Measurements from ENCODE around the gene DIPK1B.

DIPK1B gene

DNA sequence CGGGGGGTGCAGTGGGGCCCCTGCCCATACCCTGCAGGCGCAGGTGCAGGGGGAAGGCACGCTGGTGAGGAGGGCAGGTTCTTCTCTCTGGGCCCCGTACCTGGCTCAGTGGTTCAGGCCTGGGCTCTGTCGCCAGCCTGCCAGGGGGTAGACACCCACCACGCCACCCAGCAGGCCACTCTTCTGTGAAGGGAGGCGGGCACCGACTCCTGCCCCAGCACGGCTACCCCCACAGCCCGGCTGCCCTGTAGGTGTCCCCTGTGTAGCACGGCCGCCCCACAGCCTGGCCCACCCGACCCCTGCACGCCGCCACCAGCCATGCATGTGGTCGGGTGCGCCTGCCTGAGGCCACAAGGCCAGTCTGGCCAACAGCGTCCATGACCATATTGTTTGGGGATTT lies 34.2 kb downstream of the DIPK1B start:
- Histone ChIP-seq H4K12ac (ENCODE audit: low read depth, low read length) (no peak overlapping the region), H4K8ac (ENCODE audit: low read depth, low read length) (no peak overlapping the region), H2BK12ac (ENCODE audit: low read length) (no peak overlapping the region), H3K4ac (ENCODE audit: low read depth, low read length) (no peak overlapping the region), H2BK5ac (ENCODE audit: low read depth, low read length, poor library complexity) (no peak overlapping the region), H2AK5ac (ENCODE audit: low read length) (no peak overlapping the region), H3K14ac (ENCODE audit: low read length) (no peak overlapping the region), H2AFZ (ENCODE audit: insufficient read depth, low read length, poor library complexity) (no peak overlapping the region), H3K18ac (ENCODE audit: low read length) (no peak overlapping the region), H3K27me3 (ENCODE audit: insufficient read depth, low read length) (no peaks in the 10 kb centered on the region), H3K9me3 (ENCODE audit: insufficient read depth, low read depth, low read length) (no peaks in the 10 kb centered on the region), H2BK120ac (ENCODE audit: insufficient read depth, low read length, poor library complexity) (no peak overlapping the region), H3K79me2 (ENCODE audit: control insufficient read depth, insufficient read depth, low read length, poor library complexity) (no peaks in the 10 kb centered on the region), H3K4me2 (ENCODE audit: low read length) (no peak overlapping the region), H3K27ac (ENCODE audit: low read depth, low read length) (no peak overlapping the region), H3K4me1 (ENCODE audit: control insufficient read depth in 1 of 2, insufficient read depth in 2 of 2, low read length in 2 of 2) (no peaks in the 10 kb centered on the region), H3K23ac (ENCODE audit: low read length) (no peak overlapping the region), H3K79me1 (ENCODE audit: low read length) (no peaks in the 10 kb centered on the region), H3K9ac (ENCODE audit: low read length) (no peak overlapping the region), H4K91ac (ENCODE audit: low read depth, low read length) (no peak overlapping the region), H3K4me3 (ENCODE audit: low read depth, low read length) (no peak overlapping the region), H3K36me3 (ENCODE audit: control insufficient read depth in 1 of 2, insufficient read depth in 2 of 2, low read length in 2 of 2) (no peaks in the 10 kb centered on the region)
- DNase-seq: no peak
- no CpG with 5 or more reads among the region's 18 CpGs for WGBS (ENCODE audit: extremely low coverage, insufficient coverage, insufficient read length)

GRCh38 chr9:136747161-136748060 lies 35.0 kb downstream of the DIPK1B start:
- Histone ChIP-seq H3K9ac (ENCODE audit: low read length) (no peak overlapping the region), H3K4me2 (ENCODE audit: low read length) (no peak overlapping the region), H2BK120ac (ENCODE audit: insufficient read depth, low read length, poor library complexity) (no peak overlapping the region), H3K4ac (ENCODE audit: low read depth, low read length) (no peak overlapping the region), H4K12ac (ENCODE audit: low read depth, low read length) (no peak overlapping the region), H3K4me3 (ENCODE audit: low read depth, low read length) (no peak overlapping the region), H3K27ac (ENCODE audit: low read depth, low read length) (no peak overlapping the region), H3K18ac (ENCODE audit: low read length) (no peak overlapping the region), H3K27me3 (ENCODE audit: insufficient read depth, low read length) (no peaks in the 10 kb centered on the region), H2AFZ (ENCODE audit: insufficient read depth, low read length, poor library complexity) (no peak overlapping the region), H3K4me1 (ENCODE audit: control insufficient read depth in 1 of 2, insufficient read depth in 2 of 2, low read length in 2 of 2) (no peaks in the 10 kb centered on the region), H4K8ac (ENCODE audit: low read depth, low read length) (no peak overlapping the region), H3K36me3 (ENCODE audit: control insufficient read depth in 1 of 2, insufficient read depth in 2 of 2, low read length in 2 of 2) (no peaks in the 10 kb centered on the region), H3K79me1 (ENCODE audit: low read length) (no peaks in the 10 kb centered on the region), H4K91ac (ENCODE audit: low read depth, low read length) (no peak overlapping the region), H2BK5ac (ENCODE audit: low read depth, low read length, poor library complexity) (no peak overlapping the region), H3K79me2 (ENCODE audit: control insufficient read depth, insufficient read depth, low read length, poor library complexity) (no peaks in the 10 kb centered on the region), H2AK5ac (ENCODE audit: low read length) (no peak overlapping the region), H3K23ac (ENCODE audit: low read length) (no peak overlapping the region), H3K9me3 (ENCODE audit: insufficient read depth, low read depth, low read length) (no peaks in the 10 kb centered on the region), H2BK12ac (ENCODE audit: low read length) (no peak overlapping the region), H3K14ac (ENCODE audit: low read length) (no peak overlapping the region)
- no CpG with 5 or more reads among the region's 22 CpGs for WGBS (ENCODE audit: extremely low coverage, insufficient coverage, insufficient read length)
- DNase-seq: no peak

- no peak within 1 kb of the TSS for H3K23ac ChIP-seq (ENCODE audit: low read length)
These were observed 35.8 kb downstream of the DIPK1B start, which contains the start of gene LCN6 for GRCh38 chr9:136748201-136748600. Gene LCN6, minus strand, starts transcription at chr9:136748525. Its CDS starts 42 bp downstream, at chr9:136748483.

GRCh38 chr9:136748666-136749611 lies 36.6 kb downstream of the DIPK1B start:
- Histone ChIP-seq H2BK5ac (ENCODE audit: low read depth, low read length, poor library complexity) (no peak overlapping the region), H3K79me1 (ENCODE audit: low read length) (no peaks in the 10 kb centered on the region), H3K27me3 (ENCODE audit: insufficient read depth, low read length) (no peaks in the 10 kb centered on the region), H2AFZ (ENCODE audit: insufficient read depth, low read length, poor library complexity) (no peak overlapping the region), H3K4ac (ENCODE audit: low read depth, low read length) (no peak overlapping the region), H3K4me3 (ENCODE audit: low read depth, low read length) (no peak overlapping the region), H3K4me2 (ENCODE audit: low read length) (no peak overlapping the region), H3K23ac (ENCODE audit: low read length) (no peak overlapping the region), H2BK120ac (ENCODE audit: insufficient read depth, low read length, poor library complexity) (no peak overlapping the region), H3K14ac (ENCODE audit: low read length) (no peak overlapping the region), H3K27ac (ENCODE audit: low read depth, low read length) (no peak overlapping the region), H3K9ac (ENCODE audit: low read length) (no peak overlapping the region), H3K36me3 (ENCODE audit: control insufficient read depth in 1 of 2, insufficient read depth in 2 of 2, low read length in 2 of 2) (no peaks in the 10 kb centered on the region), H4K91ac (ENCODE audit: low read depth, low read length) (no peak overlapping the region), H3K4me1 (ENCODE audit: control insufficient read depth in 1 of 2, insufficient read depth in 2 of 2, low read length in 2 of 2) (no peaks in the 10 kb centered on the region), H2AK5ac (ENCODE audit: low read length) (no peak overlapping the region), H4K12ac (ENCODE audit: low read depth, low read length) (no peak overlapping the region), H3K79me2 (ENCODE audit: control insufficient read depth, insufficient read depth, low read length, poor library complexity) (no peaks in the 10 kb centered on the region), H3K9me3 (ENCODE audit: insufficient read depth, low read depth, low read length) (peaks cover 2% of the 10 kb centered on the region), H4K8ac (ENCODE audit: low read depth, low read length) (no peak overlapping the region), H2BK12ac (ENCODE audit: low read length) (no peak overlapping the region), H3K18ac (ENCODE audit: low read length) (no peak overlapping the region)
- no peak for DNase-seq
- no CpG with 5 or more reads among the region's 21 CpGs for WGBS (ENCODE audit: extremely low coverage, insufficient coverage, insufficient read length)

More at GRCh38 chr9:136748201-136748600, 35.8 kb downstream of the DIPK1B start, which contains the start of gene LCN6:
- Histone ChIP-seq H3K18ac (ENCODE audit: low read length) (no peak within 1 kb of the TSS), H2BK12ac (ENCODE audit: low read length) (no peak within 1 kb of the TSS), H4K91ac (ENCODE audit: low read depth, low read length) (no peak within 1 kb of the TSS), H3K9ac (ENCODE audit: low read length) (no peak within 1 kb of the TSS), H3K27ac (ENCODE audit: low read depth, low read length) (no peak within 1 kb of the TSS), H3K4me2 (ENCODE audit: low read length) (no peak within 1 kb of the TSS), H3K27me3 (ENCODE audit: insufficient read depth, low read length) (no peaks in the 10 kb centered on the region), H3K9me3 (ENCODE audit: insufficient read depth, low read depth, low read length) (no peaks in the 10 kb centered on the region), H2BK5ac (ENCODE audit: low read depth, low read length, poor library complexity) (no peak within 1 kb of the TSS), H2AK5ac (ENCODE audit: low read length) (no peak within 1 kb of the TSS), H4K8ac (ENCODE audit: low read depth, low read length) (no peak within 1 kb of the TSS), H3K4ac (ENCODE audit: low read depth, low read length) (no peak within 1 kb of the TSS), H3K14ac (ENCODE audit: low read length) (no peak within 1 kb of the TSS), H2BK120ac (ENCODE audit: insufficient read depth, low read length, poor library complexity) (no peak within 1 kb of the TSS), H3K36me3 (ENCODE audit: control insufficient read depth in 1 of 2, insufficient read depth in 2 of 2, low read length in 2 of 2) (no peaks in the 10 kb centered on the region), H3K4me1 (ENCODE audit: control insufficient read depth in 1 of 2, insufficient read depth in 2 of 2, low read length in 2 of 2) (no peaks in the 10 kb centered on the region), H3K79me1 (ENCODE audit: low read length) (no peaks in the 10 kb centered on the region), H4K12ac (ENCODE audit: low read depth, low read length) (no peak within 1 kb of the TSS), H2AFZ (ENCODE audit: insufficient read depth, low read length, poor library complexity) (no peak within 1 kb of the TSS), H3K4me3 (ENCODE audit: low read depth, low read length) (no peak within 1 kb of the TSS), H3K79me2 (ENCODE audit: control insufficient read depth, insufficient read depth, low read length, poor library complexity) (no peaks in the 10 kb centered on the region)
- DNase-seq: no peak
- no CpG with 5 or more reads among the region's 8 CpGs for WGBS (ENCODE audit: extremely low coverage, insufficient coverage, insufficient read length)

Measured in trophoblast cell (in vitro differentiated cells and primary cell).